Daoy (cell line): ENCODE results near the gene LIMS1. TPM values are rescaled to one million over a fixed set of nuclear protein-coding genes. Genes with fewer than 3 reads are reported as not detected.
"Not testable (repeated sequence)": the region's sequence is repeated elsewhere in the genome, so short reads cannot be mapped to it uniquely, and the experiment has no call there.

Experiments
- DNase-seq: peaks from one replicate; pipeline ENCODE4 v3.0.0-alpha.2; 2015; ENCODE audit warnings: low read depth
- total RNA-seq: library from RNA; depleted of rRNA; stranded (reverse); fragments of >200 nt; shearing (Covaris generic); gene quantifications from 2 replicates; pipeline ENCODE4 v1.2.3, GENCODE V29; 2014; rRNA removed

The LIMS1 gene, protein sequence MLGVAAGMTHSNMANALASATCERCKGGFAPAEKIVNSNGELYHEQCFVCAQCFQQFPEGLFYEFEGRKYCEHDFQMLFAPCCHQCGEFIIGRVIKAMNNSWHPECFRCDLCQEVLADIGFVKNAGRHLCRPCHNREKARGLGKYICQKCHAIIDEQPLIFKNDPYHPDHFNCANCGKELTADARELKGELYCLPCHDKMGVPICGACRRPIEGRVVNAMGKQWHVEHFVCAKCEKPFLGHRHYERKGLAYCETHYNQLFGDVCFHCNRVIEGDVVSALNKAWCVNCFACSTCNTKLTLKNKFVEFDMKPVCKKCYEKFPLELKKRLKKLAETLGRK
- 97.7 and 99.2 TPM in 2 replicates for total RNA-seq

DNA sequence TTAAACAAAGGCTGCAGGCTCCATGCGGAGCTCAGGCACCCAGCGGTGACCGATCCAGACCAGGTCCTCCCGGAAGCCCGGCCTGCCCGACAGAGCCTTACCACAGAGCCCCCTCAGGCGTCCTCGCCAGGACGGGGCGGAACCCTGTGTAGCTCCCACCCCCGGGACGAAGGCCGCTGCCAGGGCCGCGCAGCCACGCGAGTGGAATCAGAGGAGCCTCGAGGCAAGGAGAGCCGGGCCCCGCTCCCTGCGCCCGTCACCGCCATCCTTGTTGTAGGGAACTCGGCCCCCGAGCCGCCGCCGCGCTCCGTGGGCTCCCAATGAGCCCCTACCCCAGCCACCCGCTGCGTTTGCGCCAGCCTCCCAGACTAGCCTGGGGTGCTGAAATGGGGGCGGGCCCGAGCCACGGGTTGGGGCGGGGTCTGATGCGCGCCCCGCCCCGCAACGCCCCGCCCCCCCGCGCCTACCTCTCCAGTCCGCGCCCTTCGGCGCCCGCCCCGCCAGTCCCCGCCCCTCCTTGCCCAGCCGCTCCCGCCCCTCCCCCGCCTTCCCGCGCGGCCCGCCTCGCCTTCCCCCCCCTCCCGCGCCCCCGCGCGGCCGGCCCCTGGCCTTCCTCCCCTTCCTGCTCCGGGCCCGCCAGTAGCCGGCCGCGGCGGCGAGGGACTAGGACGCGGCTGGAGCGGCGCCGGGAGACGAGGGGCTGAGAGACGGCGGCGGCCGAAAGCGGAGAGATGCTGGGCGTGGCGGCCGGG lies at the start of gene LIMS1:
Gene LIMS1, plus strand, starts transcription at position 639 of the 752 bp plus-strand sequence. Its CDS starts 93 bp downstream, at position 732.
- DNase-seq = peak; percentile 88

DNA sequence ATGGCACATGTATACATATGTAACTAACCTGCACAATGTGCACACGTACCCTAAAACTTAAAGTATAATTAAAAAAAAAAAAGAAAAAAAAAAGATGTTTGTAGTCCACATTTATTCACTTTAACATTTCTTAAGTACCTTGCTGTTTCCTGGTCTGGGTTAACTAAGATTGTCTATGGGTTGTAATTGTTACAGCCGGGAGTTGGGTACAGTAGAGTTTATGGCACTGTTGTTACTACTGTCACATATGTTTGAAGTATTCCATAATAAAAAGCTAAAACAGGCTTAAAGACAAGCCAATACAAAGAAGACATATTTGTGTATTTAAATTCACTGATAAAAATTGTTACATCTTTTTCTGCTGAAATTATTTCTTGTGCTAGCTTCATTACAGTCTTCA lies 49.0 kb upstream of the LIMS1 start:
- DNase-seq = no peak

DNA sequence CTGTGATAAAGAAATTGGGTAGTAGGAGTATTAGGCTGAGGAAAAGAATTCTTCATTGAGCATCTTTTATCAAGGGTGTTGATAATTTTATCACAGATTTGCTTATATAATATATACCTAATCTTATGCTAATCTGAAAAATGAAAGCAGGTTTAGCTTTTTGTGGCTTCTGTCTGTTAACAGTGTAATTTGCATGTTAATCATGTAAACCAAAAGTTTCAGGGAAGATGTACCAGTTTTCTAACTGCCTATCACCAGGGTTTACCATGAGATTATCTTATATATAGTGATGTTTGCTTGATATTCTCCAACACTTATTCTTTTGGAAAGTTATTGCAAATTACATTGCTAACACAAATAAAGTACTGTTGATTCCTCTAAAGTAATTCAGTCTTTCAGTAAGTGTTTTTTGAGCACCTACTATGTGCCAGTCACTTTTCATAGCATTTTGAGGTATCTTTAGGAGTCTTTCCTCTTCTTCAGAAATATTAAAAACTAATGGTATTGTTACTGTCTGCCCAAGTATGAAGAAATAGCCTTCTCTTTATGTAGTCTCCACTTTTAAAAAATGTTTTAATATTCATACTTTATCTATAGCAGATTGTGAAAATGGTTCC lies 43.7 kb upstream of the LIMS1 start:
- DNase-seq = no peak

DNA sequence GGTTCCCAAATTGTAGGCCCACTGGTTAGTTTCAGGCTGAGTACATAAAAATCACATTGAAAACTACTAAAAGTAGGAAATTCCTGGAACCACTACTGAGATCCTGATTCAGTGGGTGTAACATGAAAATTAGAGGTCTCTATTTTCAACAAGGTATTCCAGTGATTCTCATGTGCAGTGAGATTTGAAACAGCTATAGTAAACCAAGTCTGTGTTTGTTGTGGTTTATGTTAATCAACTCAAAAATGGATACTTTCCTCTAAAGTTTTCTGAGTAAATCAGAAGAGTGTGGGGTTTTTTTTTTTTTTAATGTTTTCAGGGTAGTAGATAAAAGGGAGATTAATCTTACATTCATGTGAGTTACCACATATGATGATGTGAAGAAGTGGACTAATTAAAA lies 42.4 kb upstream of the LIMS1 start:
- no peak for DNase-seq

DNA sequence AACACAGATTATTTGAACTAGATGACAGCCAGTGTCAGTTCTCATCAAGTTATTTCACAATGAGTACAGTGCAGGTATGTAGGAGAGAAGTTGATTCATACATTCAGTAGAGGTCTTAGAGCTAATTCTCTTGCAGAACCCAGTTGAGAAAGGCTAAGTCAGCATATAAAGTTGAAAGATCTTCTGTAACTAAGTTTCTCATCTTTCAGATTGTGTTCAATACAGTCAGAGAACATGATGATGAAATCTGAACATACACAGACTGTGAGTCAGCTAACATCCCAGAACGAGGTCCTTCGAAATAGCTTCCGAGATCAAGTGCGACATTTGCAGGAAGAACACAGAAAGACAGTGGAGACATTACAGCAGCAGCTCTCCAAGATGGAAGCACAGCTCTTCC lies 41.9 kb upstream of the LIMS1 start:
- DNase-seq = peak; percentile 15

DNA sequence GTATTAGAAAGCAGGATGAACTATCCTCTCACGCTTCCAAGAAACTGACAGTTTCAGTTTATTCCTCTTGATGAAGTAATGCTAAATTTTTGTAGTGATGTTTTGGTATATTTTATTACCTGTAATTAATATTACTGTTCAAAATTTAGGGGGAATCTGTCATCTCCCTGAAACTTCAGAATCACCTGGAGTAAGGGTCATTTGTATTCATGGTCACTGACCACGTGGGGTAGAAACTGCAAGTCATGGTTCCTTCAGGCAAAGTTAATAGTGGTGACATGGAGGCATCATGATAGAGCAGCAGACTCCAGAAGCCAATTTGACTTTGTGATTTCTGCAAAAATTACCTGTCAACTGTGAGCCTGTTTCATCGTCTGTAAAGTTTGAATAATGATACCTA lies 38.1 kb upstream of the LIMS1 start:
- not testable (repeated sequence) for DNase-seq

DNA sequence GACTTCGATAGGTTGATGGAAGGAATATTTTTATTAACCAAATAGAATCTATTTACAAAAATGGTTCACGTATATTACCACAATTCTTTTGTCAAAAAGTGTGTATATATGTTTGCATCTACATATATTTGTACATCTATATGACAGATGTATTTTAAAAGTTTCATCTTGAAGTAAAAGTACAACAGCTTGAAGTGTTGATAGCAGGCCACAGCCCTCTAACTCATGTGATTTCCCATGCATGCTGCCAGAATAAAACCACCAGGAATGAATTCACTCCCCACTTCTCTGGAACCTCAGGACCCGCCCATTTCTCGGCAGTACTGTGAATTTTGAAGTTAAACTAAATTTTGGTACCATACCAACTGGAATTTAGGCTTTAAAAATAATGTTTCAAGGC lies 26.6 kb upstream of the LIMS1 start:
- DNase-seq = not testable (repeated sequence)

DNA sequence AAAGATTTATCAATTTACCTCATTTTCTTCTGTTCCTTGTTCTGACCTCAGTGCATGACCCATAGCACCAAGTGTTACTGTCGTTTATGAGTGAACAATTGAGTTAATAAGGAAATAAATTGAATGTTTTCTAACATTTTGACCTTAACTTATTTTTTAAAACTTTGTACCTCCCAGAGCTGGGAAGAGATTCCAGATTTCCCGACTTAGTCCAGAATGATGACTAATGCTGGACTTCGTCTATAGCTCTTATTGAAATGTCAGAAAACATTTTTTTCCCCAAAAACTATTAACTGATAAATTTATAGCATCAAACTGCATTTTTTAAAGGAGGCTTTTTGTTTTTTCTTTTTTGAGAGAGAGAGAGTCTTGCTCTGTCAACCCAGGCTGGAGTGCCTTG lies 21.8 kb upstream of the LIMS1 start:
- DNase-seq = not testable (repeated sequence)

DNA sequence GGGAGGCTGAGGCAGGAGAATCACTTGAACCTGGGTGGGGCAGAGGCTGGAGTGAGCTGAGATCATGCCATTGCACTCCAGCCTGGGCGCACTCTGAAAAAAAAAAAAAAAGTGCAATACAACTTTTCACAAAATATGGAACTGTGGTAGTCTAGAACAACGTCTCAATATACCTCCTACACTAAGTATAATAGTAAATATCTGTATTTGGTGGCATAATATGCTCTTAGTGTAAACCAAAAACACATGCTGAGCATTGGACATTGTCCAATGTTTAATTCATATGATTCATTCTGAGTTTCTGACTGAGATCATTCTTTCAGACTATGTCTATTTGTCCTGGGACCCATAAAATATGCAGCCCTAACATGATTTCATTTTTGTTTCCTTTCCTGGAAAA lies 19.8 kb upstream of the LIMS1 start:
- DNase-seq = not testable (repeated sequence)

DNA sequence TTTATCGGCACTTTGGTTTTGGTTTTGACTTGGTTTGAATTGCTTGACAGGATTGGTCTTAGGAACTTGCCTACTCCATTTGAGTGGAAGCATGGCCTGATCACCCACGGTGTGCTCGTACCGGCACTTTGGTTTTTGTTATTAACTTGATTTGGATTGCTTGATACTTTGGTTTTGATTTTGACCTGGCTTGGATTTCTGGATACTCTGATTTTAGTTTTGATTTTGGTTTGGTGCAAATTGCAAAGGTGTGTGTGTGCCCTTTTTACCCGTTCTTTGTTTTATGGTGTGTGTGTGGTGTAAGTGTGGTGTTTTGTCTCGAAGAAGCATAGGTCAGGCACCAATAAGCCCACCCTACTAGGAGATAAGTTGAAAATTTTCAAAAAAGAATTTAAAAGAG lies 9.6 kb upstream of the LIMS1 start:
- not testable (repeated sequence) for DNase-seq

DNA sequence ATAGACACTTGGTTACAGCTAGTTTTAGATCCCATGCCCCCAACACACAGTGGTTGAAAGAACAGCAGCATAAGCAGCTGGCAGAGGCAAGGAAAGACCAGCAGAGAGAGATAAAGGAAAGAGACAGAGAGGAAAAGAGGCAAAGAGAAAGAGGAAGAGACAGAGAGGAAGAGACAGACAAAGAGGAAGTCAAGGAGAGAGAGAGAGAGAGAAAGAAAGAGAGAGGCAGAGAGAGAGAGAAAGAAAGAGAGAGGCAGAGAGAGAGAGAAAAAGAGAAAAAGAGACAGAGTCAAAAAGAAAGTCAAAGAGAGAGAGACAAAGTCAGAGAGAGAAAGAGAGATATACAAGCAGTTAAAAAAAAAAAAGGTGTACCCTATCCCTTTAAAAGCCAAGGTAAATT lies 9.0 kb upstream of the LIMS1 start:
- DNase-seq = not testable (repeated sequence)

DNA sequence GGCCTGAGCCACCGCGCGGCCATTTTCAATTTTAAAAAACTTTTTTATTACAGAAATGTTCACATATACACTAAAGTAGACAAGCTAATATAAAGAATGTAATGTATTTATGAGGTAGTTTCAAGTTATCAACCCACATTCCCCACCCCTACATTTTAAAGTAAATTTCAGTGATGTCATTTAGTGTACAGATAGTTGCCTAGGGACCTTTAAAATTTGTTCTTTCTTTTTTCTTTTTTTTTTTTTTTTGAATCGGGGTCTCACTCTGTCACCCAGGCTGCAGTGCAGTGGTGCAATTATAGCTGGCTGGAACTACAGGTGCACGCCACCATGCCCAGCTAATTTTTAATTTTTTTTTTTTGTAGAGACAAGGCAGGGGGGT lies 2.6 kb upstream of the LIMS1 start:
- DNase-seq = no peak

DNA sequence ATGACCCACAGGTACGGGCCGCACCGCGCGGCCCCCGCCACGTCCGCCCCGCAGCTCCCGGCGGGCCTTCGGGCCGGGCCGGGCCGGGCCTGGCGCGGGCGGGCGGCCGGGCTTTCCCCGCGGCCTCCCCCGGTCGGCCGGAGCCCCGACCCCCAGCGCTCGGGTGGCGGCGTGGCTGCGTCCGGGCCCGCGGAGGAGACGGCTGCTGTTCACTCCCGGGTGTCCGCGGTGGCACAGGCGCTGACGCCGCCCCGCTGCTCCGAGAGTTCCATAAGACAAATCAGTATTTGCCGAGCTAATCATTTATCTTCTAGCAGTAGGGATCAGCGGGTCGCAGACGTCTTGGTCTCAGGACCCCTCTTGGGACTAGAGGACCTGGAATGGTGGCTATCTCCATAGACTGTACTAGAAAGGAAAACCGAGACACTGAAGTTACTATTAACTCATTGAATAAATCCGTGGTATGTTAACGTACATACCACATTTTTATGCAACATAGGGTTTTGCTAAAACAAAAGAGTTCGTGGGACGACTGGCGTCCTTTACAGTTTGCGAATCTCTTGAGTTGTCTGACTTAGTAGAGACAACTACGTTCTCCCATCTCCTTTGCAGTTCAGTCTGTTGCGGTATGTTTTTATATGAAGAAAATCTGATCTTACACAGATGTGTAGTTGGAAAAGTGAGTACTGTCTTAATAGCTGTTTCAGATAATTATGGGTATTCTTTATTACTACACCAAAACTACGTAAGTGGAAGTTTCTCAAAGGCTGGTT lies 500 bp downstream of the LIMS1 start:
- DNase-seq = peak; percentile 36

DNA sequence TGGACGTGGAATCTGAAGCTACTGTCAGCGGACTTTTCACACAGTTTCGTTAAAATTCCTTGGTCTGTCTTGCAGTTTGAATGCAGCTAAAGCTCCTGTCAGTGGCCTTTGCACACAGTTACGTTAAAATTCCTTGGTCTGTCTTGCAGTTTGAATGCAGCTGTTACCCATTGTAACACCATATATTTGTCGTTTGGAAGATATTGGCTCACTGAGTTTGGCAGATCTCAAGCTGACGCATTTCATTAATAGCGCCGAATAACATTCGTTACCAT lies 1.0 kb downstream of the LIMS1 start:
- no peak for DNase-seq

DNA sequence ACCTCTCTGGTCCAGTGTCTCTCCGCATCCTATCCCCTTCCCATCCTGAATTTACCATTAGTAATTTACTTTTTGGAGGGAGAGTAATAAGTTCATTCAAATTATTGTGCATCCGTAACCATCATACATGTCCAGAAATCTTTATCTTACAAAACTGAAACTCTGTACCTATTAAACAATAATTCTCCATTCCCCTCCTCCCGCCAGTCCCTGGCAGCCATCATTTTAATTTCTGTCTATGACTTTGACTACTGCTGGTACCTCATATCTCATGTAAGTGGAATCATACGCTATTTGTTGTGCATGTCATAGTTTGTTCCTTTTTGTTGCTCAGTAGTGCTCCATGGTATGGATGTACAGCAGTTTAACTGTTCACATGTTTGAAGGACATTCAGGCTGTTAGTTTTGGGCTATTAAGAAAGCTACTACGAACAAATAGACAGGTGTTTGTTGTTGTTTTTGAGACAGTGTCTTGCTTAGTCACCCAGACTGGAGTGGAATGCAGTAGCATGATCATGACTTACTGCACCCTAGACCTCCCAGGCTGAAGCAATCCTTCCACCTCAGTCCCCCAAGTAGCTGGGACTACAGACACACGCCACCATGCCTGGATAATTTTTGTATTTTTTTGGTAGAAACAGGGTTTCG lies 2.0 kb downstream of the LIMS1 start:
- peak; percentile 57 for DNase-seq

DNA sequence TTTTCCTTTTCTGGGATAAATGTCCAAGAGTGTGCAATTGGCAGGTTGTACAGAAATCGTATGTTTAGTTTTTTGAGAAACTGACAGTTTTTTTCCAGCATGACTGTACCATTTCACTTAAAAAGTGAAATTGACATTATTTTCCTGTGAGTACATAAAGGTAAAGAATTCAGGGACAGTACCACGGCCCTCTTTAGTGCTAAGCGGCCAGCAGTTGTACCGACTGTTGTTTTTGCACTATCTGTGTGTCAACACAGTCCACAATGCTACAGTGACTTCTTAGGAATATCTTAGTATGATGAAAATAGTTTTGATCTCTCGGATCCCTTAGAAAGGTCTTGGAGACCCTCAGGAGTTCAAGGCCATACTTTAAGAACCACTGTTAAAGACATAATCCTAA lies 2.6 kb downstream of the LIMS1 start:
- no peak for DNase-seq

DNA sequence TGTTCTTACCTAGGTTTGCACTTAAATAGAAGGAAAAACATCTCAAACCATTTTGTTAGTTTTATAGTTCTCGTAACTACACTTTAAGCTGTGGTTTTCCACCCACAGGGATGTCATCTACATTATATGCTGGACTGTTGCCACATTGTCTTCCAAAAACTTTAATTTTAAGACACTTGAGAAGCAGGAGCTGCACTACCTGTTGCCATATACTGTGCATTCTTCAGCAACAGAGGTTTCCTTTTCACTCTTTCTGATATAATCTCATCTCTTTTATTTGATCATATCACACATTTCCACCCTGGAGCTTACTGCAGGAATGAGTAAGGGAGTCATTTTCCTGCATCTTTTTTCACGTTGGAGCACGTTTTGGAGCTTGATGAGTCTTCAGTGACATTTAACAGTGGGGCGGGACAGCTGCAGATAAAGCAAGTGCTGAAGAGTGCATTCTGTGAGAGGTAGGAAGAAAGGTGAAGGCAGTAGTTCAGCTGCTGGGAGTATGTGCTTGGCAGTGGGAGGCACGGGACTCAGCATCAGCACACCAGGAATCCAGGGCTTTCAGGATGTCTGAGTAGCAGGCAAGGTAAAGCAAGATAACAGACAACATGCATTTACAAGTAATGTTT lies 3.8 kb downstream of the LIMS1 start:
- DNase-seq = no peak

DNA sequence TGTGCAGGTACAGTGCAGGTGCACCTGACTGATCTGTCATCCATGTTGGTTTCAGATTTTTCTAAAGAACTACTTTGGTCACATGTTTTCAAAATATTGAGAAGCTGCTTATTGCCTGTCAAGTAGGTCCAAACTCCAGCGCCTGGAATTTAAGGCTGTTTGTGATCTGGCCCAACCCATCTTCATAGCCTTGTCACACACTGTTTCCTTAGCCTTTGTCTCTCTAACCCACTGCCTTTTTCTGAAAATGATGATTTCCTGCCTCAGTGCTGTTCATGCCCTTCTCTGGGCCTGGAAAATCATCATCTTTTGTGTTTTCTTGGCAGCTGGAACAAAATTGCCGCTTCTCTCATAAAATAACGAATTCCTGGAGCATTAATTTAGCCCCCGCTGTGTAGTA lies 7.2 kb downstream of the LIMS1 start:
- DNase-seq = no peak

DNA sequence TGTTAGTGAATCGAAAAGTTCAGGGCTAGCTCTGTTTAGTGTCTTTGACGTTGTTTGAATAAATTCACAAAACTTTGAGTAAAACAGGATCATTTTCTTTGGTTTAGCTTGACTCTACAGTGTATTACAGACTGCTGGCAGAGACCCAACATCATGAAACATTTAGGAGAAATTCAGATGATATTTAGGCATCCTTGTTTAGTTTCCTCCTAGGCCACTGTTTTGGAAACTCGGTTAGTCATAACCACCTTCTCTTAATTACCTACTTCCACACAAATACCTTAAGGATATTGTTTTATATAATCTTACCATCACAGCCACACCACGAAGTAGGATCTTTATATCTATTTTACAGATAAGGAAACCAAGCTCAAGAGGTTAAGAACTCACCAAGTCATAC lies 7.8 kb downstream of the LIMS1 start:
- DNase-seq = no peak

DNA sequence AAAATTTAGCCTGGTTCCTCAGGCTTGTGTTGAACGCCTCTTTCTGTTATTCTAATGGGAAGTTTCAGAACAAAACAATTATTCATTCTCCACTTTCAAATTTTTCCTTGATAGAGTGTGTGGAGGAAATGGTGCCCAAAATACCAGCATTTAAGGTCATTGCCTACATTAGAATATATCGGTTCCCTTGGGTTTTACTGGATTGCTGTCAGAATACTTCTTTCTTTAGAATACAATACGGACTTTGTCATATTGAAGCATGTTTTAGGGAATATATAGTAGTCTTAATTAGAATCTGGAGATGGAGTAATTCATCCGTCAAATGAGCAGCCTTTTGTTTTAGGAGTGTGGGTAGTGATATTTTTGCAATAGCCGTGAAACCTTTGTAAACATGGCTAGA lies 13.3 kb downstream of the LIMS1 start:
- no peak for DNase-seq
